Stimulated activated effector memory CD8-positive, alpha-beta T cell treated with anti-CD3 and anti-CD28 coated beads, Interleukin-12 subunit alpha, Interleukin-12 subunit beta, amount 100 ng/mL, for 72 hours (primary cell): ENCODE measurements around the gene PCDHA5.
"Not testable (repeated sequence)": the region's sequence is repeated elsewhere in the genome, so short reads cannot be mapped to it uniquely, and the experiment has no call there.

Experiments
- ATAC-seq: fragments of 150-1000 bp; cut with Tn5 transposase; 2 replicates; pipeline ENCODE4 v1.10.0; 2021
- DNase-seq, 2 donors: peaks; one replicate each; pipeline ENCODE4 v3.0.0; 2021 to 2022; ENCODE audit warnings: low spot score in 2 of 2
- H3K27ac Mint-ChIP-seq: one replicate; pipeline ENCODE4 v1.8.0; 2022; ENCODE audit warnings: mild to moderate bottlenecking, mixed read lengths
- H3K36me3 Mint-ChIP-seq: one replicate; pipeline ENCODE4 v1.8.0; 2022; ENCODE audit warnings: mild to moderate bottlenecking, mixed read lengths
- H3K4me1 Mint-ChIP-seq: one replicate; pipeline ENCODE4 v1.8.0; 2022; ENCODE audit warnings: mixed read lengths
- H3K4me3 Mint-ChIP-seq: one replicate; pipeline ENCODE4 v1.8.0; 2022; ENCODE audit warnings: mild to moderate bottlenecking, mixed read lengths
- H3K9me3 Mint-ChIP-seq: one replicate; pipeline ENCODE4 v1.8.0; 2022; ENCODE audit warnings: mixed read lengths

Gene PCDHA5

DNA sequence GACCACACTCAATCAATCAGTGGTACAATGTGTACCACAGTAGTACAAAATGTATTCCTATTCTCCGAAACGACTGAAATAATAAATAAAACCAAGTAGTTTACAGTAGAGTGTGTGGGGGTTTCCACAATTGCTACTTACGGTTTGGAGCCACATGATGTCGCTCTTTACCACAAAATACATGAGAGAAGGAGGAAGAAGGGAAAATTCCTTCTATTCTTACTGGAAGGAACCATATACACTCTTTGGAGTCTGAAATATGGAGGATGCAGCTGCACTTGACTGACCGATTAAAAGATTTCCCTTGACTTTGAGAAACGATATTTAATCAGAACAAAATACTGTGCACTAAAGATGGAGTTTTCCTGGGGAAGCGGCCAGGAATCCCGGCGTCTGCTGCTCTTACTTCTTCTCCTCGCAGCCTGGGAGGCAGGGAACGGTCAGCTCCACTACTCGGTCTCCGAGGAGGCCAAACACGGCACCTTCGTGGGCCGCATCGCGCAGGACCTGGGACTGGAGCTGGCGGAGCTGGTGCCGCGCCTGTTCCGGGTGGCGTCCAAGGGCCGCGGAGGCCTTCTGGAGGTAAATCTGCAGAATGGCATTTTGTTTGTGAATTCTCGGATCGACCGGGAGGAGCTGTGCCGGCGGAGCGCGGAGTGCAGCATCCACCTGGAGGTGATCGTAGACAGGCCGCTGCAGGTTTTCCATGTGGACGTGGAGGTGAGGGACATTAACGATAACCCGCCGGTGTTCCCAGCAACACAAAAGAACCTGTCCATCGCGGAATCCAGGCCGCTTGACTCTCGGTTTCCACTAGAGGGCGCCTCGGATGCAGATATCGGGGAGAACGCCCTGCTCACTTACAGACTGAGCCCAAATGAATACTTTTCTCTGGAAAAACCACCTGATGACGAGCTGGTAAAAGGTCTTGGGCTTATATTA is 14.3 kb upstream of the PCDHA5 start, which contains the start of gene PCDHA4:
Gene PCDHA4 (plus strand): TSS at position 235 of the 942 bp plus-strand sequence.
- H3K27ac Mint-ChIP-seq, result no peak within 1 kb of the TSS
- H3K4me1 Mint-ChIP-seq, result no peaks in the 10 kb centered on the region
- H3K4me3 Mint-ChIP-seq, result no peak within 1 kb of the TSS
- H3K9me3 Mint-ChIP-seq, result peaks cover 8% of the 10 kb centered on the region
- DNase-seq, result no peak
- no peak for ATAC-seq
- no peaks in the 10 kb centered on the region for H3K36me3 Mint-ChIP-seq

DNA sequence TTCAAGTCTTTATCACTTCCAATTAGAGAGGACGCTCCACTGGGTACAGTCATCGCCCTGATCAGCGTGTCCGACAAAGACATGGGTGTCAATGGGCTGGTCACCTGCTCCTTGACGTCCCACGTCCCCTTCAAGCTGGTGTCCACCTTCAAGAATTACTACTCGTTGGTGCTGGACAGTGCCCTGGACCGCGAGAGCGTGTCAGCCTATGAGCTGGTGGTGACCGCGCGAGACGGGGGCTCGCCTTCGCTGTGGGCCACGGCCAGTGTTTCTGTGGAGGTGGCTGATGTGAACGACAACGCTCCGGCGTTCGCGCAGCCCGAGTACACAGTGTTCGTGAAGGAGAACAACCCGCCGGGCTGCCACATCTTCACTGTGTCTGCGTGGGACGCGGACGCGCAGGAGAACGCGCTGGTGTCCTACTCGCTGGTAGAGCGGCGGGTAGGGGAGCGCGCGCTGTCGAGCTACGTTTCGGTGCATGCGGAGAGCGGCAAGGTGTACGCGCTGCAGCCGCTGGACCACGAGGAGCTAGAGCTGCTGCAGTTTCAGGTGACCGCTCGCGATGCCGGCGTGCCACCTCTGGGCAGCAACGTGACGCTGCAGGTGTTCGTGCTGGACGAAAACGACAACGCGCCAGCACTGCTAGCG is 13.0 kb upstream of the PCDHA5 start:
- H3K9me3 Mint-ChIP-seq, H3K36me3 Mint-ChIP-seq: not testable (repeated sequence)

DNA sequence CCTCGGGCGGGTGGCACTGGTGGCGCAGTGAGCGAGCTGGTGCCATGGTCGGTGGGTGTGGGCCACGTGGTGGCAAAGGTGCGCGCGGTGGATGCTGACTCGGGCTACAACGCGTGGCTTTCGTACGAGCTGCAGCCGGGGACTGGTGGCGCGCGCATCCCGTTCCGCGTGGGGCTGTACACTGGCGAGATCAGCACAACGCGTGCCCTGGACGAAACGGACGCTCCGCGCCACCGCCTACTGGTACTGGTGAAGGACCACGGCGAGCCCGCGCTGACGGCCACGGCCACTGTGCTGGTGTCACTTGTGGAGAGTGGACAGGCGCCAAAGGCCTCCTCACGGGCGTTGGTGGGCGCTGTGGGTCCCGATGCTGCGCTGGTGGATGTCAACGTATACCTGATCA is 12.5 kb upstream of the PCDHA5 start:
- H3K4me3 Mint-ChIP-seq, result no peak overlapping the region
- no peak for DNase-seq
- no peak overlapping the region for H3K27ac Mint-ChIP-seq
- no peaks in the 10 kb centered on the region for H3K4me1 Mint-ChIP-seq
- no peaks in the 10 kb centered on the region for H3K36me3 Mint-ChIP-seq
- no peak for ATAC-seq
- H3K9me3 Mint-ChIP-seq, result peaks cover 5% of the 10 kb centered on the region

More for the DNA sequence above, 13.0 kb upstream of the PCDHA5 start:
- H3K27ac Mint-ChIP-seq, ATAC-seq, H3K4me3 Mint-ChIP-seq, DNase-seq, H3K4me1 Mint-ChIP-seq: not testable (repeated sequence)

DNA sequence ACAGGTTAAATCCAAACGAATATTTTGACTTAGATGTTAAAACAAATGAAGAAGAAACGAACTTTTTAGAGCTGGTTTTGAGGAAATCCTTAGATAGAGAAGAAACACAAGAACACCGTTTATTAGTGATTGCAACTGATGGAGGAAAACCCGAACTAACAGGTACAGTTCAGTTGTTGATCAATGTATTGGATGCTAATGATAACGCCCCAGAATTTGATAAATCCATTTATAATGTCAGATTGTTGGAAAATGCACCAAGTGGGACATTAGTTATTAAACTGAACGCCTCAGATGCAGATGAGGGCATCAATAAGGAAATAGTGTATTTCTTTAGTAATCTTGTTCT is 842 bp downstream of the PCDHA5 start:
- Mint-ChIP-seq H3K4me1 (no peaks in the 10 kb centered on the region), H3K27ac (no peak overlapping the region), H3K4me3 (no peak overlapping the region), H3K9me3 (peaks cover 5% of the 10 kb centered on the region), H3K36me3 (no peaks in the 10 kb centered on the region)
- DNase-seq (no peak), ATAC-seq (no peak)

DNA sequence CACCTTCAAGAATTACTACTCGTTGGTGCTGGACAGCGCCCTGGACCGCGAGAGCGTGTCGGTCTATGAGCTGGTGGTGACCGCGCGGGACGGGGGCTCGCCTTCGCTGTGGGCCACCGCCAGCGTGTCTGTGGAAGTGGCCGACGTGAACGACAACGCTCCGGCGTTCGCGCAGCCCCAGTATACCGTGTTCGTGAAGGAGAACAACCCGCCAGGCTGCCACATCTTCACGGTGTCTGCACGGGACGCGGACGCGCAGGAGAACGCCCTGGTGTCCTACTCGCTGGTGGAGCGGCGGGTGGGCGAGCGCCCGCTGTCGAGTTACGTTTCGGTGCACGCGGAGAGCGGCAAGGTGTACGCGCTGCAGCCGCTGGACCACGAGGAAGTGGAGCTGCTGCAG is 1.6 kb downstream of the PCDHA5 start:
- not testable (repeated sequence) for H3K27ac Mint-ChIP-seq, H3K4me3 Mint-ChIP-seq, H3K9me3 Mint-ChIP-seq, DNase-seq, ATAC-seq, H3K4me1 Mint-ChIP-seq, H3K36me3 Mint-ChIP-seq

DNA sequence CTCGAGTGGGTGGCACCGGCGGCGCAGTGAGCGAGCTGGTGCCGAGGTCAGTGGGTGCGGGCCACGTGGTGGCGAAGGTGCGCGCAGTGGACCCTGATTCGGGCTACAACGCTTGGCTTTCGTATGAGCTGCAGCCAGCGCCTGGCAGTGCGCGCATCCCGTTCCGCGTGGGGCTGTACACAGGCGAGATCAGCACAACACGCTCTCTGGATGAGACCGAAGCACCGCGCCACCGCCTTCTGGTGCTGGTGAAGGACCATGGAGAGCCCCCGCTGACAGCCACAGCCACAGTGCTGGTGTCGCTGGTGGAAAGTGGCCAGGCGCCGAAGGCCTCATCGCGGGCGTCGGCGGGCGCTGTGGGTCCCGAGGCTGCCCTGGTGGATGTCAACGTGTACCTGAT is 2.1 kb downstream of the PCDHA5 start:
- Mint-ChIP-seq H3K4me3 (no peak overlapping the region), H3K9me3 (peaks cover 5% of the 10 kb centered on the region), H3K27ac (no peak overlapping the region), H3K36me3 (no peaks in the 10 kb centered on the region), H3K4me1 (no peaks in the 10 kb centered on the region)
- ATAC-seq, result no peak
- DNase-seq, result no peak

DNA sequence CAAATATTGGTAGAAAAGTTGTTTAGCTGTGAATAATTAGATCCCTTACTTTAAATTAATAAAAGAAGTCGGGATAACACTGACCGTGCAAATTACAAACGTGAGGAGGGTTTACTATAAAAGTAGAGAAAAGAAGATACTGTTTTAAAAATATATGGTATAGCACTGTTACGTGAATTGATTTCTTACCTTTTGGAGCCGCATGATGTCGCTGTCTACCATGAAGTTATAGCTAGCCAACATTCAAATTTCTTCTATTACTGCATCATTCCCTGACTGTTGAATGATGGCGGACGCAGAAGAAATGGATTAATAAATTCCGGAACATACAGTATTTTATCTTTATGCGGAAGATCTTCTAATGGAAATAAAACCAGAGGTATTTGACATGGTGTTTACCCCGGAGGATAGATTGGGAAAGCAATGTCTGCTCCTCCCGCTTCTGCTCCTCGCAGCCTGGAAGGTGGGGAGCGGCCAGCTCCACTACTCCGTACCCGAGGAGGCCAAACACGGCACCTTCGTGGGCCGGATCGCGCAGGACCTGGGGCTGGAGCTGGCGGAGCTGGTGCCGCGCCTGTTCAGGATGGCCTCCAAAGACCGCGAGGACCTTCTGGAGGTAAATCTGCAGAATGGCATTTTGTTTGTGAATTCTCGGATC is 6.4 kb downstream of the PCDHA5 start, which contains the start of gene PCDHA6:
Gene PCDHA6 (plus strand): TSS at position 257 of the 658 bp plus-strand sequence. CDS start 132 bp downstream, at position 389.
- H3K9me3 Mint-ChIP-seq, result peaks cover 2% of the 10 kb centered on the region
- no peak within 1 kb of the TSS for H3K4me3 Mint-ChIP-seq
- no peaks in the 10 kb centered on the region for H3K4me1 Mint-ChIP-seq
- ATAC-seq (no peak), DNase-seq (no peak)
- H3K27ac Mint-ChIP-seq, result no peak within 1 kb of the TSS
- no peaks in the 10 kb centered on the region for H3K36me3 Mint-ChIP-seq

DNA sequence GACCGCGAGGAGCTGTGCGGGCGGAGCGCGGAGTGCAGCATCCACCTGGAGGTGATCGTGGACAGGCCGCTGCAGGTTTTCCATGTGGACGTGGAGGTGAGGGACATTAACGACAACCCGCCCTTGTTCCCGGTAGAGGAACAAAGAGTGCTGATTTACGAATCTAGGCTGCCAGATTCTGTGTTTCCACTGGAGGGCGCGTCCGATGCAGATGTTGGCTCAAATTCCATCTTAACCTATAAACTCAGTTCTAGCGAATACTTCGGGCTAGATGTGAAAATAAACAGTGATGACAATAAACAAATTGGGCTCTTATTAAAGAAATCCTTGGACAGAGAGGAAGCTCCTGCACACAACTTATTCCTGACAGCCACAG is 6.9 kb downstream of the PCDHA5 start:
- H3K36me3 Mint-ChIP-seq, result no peaks in the 10 kb centered on the region
- DNase-seq (no peak), ATAC-seq (no peak)
- no peaks in the 10 kb centered on the region for H3K4me1 Mint-ChIP-seq
- H3K4me3 Mint-ChIP-seq, result no peak overlapping the region
- H3K9me3 Mint-ChIP-seq, result peaks cover 2% of the 10 kb centered on the region
- H3K27ac Mint-ChIP-seq, result no peak overlapping the region

DNA sequence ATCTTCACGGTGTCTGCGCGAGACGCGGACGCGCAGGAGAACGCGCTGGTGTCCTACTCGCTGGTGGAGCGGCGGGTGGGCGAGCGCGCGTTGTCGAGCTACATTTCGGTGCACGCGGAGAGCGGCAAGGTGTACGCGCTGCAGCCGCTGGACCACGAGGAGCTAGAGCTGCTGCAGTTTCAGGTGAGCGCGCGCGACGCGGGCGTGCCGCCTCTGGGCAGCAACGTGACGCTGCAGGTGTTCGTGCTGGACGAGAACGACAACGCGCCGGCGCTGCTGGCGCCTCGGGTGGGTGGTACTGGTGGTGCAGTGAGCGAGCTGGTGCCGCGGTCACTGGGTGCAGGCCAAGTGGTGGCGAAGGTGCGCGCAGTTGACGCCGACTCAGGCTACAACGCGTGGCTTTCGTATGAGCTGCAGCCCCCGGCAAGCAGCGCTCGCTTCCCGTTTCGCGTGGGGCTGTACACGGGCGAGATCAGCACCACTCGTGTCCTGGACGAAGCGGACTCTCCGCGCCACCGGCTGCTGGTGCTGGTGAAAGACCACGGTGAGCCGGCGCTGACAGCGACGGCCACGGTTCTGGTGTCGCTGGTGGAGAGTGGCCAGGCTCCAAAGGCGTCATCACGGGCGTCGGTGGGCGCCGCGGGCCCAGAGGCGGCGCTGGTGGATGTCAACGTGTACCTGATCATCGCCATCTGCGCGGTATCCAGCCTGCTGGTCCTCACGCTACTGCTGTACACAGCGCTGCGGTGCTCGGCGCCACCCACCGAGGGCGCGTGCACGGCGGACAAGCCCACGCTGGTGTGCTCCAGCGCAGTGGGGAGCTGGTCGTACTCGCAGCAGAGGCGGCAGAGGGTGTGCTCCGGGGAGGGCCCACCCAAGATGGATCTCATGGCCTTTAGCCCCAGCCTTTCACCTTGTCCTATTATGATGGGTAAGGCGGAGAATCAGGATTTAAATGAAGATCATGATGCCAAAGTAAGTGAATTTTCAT is 8.4 kb downstream of the PCDHA5 start:
- not testable (repeated sequence) for H3K4me3 Mint-ChIP-seq, H3K36me3 Mint-ChIP-seq, H3K4me1 Mint-ChIP-seq, DNase-seq, H3K9me3 Mint-ChIP-seq, ATAC-seq, H3K27ac Mint-ChIP-seq

DNA sequence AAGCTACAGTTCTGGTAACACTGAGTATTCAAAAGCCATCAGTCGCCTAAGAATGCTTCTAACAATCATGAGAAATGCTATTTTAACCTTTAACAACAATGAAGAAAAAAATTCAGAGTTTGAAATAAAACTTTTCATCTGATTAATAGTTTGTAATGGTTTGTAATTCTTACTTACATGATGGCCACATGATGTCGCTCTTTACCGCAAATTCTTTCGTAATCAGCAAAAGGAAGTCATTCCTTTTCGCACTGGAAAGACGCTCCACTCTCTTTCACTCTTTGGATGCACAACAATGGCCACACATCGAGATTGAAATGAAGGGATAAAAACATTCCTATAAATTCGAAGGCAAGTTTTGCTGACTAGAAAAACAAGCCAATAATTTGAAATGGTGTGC is 12.6 kb downstream of the PCDHA5 start, which contains the start of gene PCDHA7:
Gene PCDHA7 (plus strand): TSS at position 277 of the 400 bp plus-strand sequence. CDS start 115 bp downstream, at position 392.
- Mint-ChIP-seq H3K4me3 (no peak within 1 kb of the TSS), H3K4me1 (no peaks in the 10 kb centered on the region), H3K36me3 (no peaks in the 10 kb centered on the region), H3K27ac (no peak within 1 kb of the TSS), H3K9me3 (peaks cover 5% of the 10 kb centered on the region)
- ATAC-seq (no peak), DNase-seq (no peak)

DNA sequence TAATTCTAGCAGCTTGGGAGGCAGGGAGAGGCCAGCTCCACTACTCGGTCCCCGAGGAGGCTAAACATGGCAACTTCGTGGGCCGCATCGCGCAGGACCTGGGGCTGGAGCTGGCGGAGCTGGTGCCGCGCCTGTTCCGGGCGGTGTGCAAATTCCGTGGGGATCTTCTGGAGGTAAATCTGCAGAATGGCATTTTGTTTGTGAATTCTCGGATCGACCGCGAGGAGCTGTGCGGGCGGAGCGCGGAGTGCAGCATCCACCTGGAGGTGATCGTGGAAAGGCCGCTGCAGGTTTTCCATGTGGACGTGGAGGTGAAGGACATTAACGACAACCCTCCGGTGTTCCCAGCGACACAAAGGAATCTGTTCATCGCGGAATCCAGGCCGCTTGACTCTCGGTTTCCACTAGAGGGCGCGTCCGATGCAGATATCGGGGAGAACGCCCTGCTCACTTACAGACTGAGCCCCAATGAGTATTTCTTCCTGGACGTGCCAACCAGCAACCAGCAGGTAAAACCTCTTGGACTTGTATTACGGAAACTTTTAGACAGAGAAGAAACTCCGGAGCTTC is 13.1 kb downstream of the PCDHA5 start:
- not testable (repeated sequence) for ATAC-seq, DNase-seq, H3K4me1 Mint-ChIP-seq, H3K9me3 Mint-ChIP-seq, H3K36me3 Mint-ChIP-seq, H3K27ac Mint-ChIP-seq, H3K4me3 Mint-ChIP-seq

DNA sequence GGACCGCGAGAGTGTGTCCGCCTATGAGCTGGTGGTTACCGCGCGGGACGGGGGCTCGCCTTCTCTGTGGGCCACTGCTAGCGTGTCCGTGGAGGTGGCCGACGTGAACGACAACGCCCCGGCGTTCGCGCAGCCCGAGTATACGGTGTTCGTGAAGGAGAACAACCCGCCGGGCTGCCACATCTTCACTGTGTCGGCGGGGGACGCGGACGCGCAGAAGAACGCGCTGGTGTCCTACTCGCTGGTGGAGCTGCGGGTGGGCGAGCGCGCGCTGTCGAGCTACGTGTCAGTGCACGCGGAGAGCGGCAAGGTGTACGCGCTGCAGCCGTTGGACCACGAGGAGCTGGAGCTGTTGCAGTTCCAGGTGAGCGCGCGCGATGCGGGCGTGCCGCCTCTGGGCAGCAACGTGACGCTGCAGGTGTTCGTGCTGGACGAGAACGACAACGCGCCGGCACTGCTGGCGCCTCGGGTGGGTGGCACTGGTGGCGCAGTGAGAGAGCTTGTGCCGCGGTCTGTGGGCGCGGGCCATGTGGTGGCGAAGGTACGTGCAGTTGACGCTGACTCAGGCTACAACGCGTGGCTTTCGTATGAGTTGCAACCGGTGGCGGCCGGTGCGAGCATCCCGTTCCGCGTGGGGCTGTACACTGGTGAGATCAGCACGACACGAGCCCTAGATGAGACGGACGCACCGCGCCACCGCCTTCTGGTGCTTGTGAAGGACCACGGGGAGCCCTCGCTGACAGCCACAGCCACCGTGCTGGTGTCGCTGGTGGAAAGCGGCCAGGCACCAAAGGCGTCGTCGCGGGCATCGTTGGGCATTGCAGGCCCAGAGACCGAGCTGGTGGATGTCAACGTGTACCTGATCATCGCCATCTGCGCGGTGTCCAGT is 14.5 kb downstream of the PCDHA5 start:
- Mint-ChIP-seq H3K4me1 (no peaks in the 10 kb centered on the region), H3K9me3 (peaks cover 5% of the 10 kb centered on the region), H3K36me3 (no peaks in the 10 kb centered on the region), H3K4me3 (no peak overlapping the region), H3K27ac (no peak overlapping the region)
- no peak for DNase-seq
- ATAC-seq, result no peak
